IMR-90 (cell line): ENCODE measurements around the gene BHLHA9. TPM values are rescaled to one million over a fixed set of nuclear protein-coding genes. Genes with fewer than 3 reads are reported as not detected.
A peak's percentile ranks its signal among the peaks of the same experiment; 100 is the strongest.

ENCODE experiments used
- ATAC-seq: fragments of 200-7000 bp; cut with Tn5 transposase; 2 replicates; pipeline ENCODE4 v1.9.1; 2020; ENCODE audit warnings: low read depth, mild to moderate bottlenecking, moderate library complexity
- BruUV-seq: library from RNA; stranded (reverse); fragments of 400-500 nt; replicated peaks from 2 replicates; lab custom pipeline; 2021; lab: Mats Ljungman, UMichigan
- CTCF ChIA-PET: fragments of 300-600 bp; formaldehyde crosslinking; extraction: SDS; loops from one replicate; lab custom pipeline; 2021; ENCODE audit warnings: antibody characterized with exemption; lab: Yijun Ruan, JAX
- POLR2A ChIA-PET: fragments of 300-600 bp; sonication (Branson Sonifier 250); formaldehyde crosslinking; loops from one replicate; lab custom pipeline; 2022; ENCODE audit warnings: antibody characterized with exemption; ENCODE audit not compliant: unreplicated experiment; lab: Charles Lee
- DNase-seq: peaks from one replicate; pipeline ENCODE4 v3.0.0; 2013
- H2AFZ ChIP-seq: replicated peaks from 2 replicates; pipeline ENCODE3; 2013; ENCODE audit warnings: low read length, mild to moderate bottlenecking; ENCODE audit not compliant: poor library complexity
- H2AK5ac ChIP-seq: 2 replicates; pipeline ENCODE4 v1.6.1; 2013; ENCODE audit warnings: low read depth, low read length, inconsistent platforms
- H2AK9ac ChIP-seq: replicated peaks from 2 replicates; pipeline ENCODE3; 2013; ENCODE audit warnings: mild to moderate bottlenecking, low read depth, low read length, moderate library complexity; ENCODE audit not compliant: poor library complexity
- H2BK120ac ChIP-seq: 2 replicates; pipeline ENCODE4 v1.6.1; 2013; ENCODE audit warnings: low read depth, low read length, inconsistent platforms
- H2BK15ac ChIP-seq: 3 replicates; pipeline ENCODE4 v1.6.1; 2013; ENCODE audit warnings: low read depth, low read length, inconsistent platforms
- H2BK20ac ChIP-seq: 2 replicates; pipeline ENCODE4 v1.6.1; 2013; ENCODE audit warnings: low read depth, mild to moderate bottlenecking, inconsistent platforms, low read length, moderate library complexity
- H2BK5ac ChIP-seq: 2 replicates; pipeline ENCODE4 v1.6.1; 2013; ENCODE audit warnings: mild to moderate bottlenecking, low read depth, low read length, inconsistent platforms; ENCODE audit not compliant: poor library complexity, severe bottlenecking
- H3K14ac ChIP-seq: replicated peaks from 2 replicates; pipeline ENCODE4 v1.6.1; 2013; ENCODE audit warnings: low read depth, low read length, inconsistent platforms
- H3K18ac ChIP-seq: 2 replicates; pipeline ENCODE4 v1.6.1; 2013; ENCODE audit warnings: low read depth, low read length, control low read depth
- H3K23ac ChIP-seq: 2 replicates; pipeline ENCODE4 v1.6.1; 2013; ENCODE audit warnings: low read depth, low read length, inconsistent platforms
- H3K27ac ChIP-seq: 2 replicates; pipeline ENCODE4 v1.5.1; 2013; ENCODE audit warnings: mild to moderate bottlenecking, control low read depth, low read length; ENCODE audit not compliant: insufficient read depth
- H3K27me3 ChIP-seq: 2 replicates; pipeline ENCODE4 v1.6.1; 2013; ENCODE audit warnings: low read length; ENCODE audit not compliant: control insufficient read depth, insufficient read depth
- H3K36me3 ChIP-seq: 2 replicates; pipeline ENCODE4 v1.6.1; 2013; ENCODE audit warnings: low read length, mixed read lengths; ENCODE audit not compliant: control insufficient read depth, insufficient read depth
- H3K4ac ChIP-seq: 2 replicates; pipeline ENCODE4 v1.6.1; 2013; ENCODE audit warnings: low read depth, low read length, inconsistent platforms
- H3K4me1 ChIP-seq: 2 replicates; pipeline ENCODE4 v1.6.1; 2013; ENCODE audit warnings: low read length, mixed read lengths; ENCODE audit not compliant: control insufficient read depth, insufficient read depth
- H3K4me2 ChIP-seq: 2 replicates; pipeline ENCODE4 v1.6.1; 2013; ENCODE audit warnings: low read depth, mild to moderate bottlenecking, control low read depth, low read length, moderate library complexity
- H3K4me3 ChIP-seq: 2 replicates; pipeline ENCODE4 v1.5.1; 2013; ENCODE audit warnings: low read depth, mild to moderate bottlenecking, control low read depth, low read length, moderate library complexity; ENCODE audit not compliant: insufficient read depth
- H3K56ac ChIP-seq: 2 replicates; pipeline ENCODE4 v1.6.1; 2013; ENCODE audit warnings: low read length, inconsistent platforms; ENCODE audit not compliant: insufficient read depth; ENCODE audit errors: extremely low read depth
- H3K79me1 ChIP-seq, 2 experiments: 2 replicates each; pipeline ENCODE4 v1.6.1; 2013; ENCODE audit warnings: low read length in 2 of 2, inconsistent platforms in 1 of 2, low read depth in 1 of 2
- H3K9ac ChIP-seq: 2 replicates; pipeline ENCODE4 v1.6.1; 2013; ENCODE audit warnings: low read depth, low read length, control low read depth
- H3K9me1 ChIP-seq: 2 replicates; pipeline ENCODE4 v1.6.1; 2013; ENCODE audit warnings: low read length, inconsistent platforms; ENCODE audit not compliant: insufficient read depth
- H3K9me3 ChIP-seq: 2 replicates; pipeline ENCODE4 v1.6.1; 2013; ENCODE audit warnings: low read length; ENCODE audit not compliant: control insufficient read depth, insufficient read depth
- H4K20me1 ChIP-seq: 2 replicates; pipeline ENCODE4 v1.6.1; 2013; ENCODE audit warnings: low read length, inconsistent platforms; ENCODE audit not compliant: insufficient read depth
- H4K5ac ChIP-seq: 2 replicates; pipeline ENCODE4 v1.6.1; 2013; ENCODE audit warnings: mild to moderate bottlenecking, low read depth, low read length, control low read depth
- H4K8ac ChIP-seq, 2 experiments: 2 replicates each; pipeline ENCODE4 v1.6.1; 2013; ENCODE audit warnings: low read depth in 2 of 2, low read length in 2 of 2, control low read depth in 1 of 2, inconsistent platforms in 1 of 2
- H4K91ac ChIP-seq: 2 replicates; pipeline ENCODE4 v1.6.1; 2013; ENCODE audit warnings: low read depth, low read length, inconsistent platforms; ENCODE audit not compliant: insufficient read depth
- BHLHE40 ChIP-seq: fragments of 150-350 bp; IDR thresholded peaks from 2 replicates; pipeline ENCODE4 v1.6.1; 2016; ENCODE audit warnings: mild to moderate bottlenecking, low read depth, low read length
- WGBS, 2 experiments: methylation state at CpG; one replicate each; pipeline versions ENCODE4 v1.1.5 to v1.1.7; 2013; ENCODE audit warnings: missing lambda C conversion rate in 2 of 2; ENCODE audit not compliant: insufficient read length in 1 of 2; ENCODE audit errors: extremely low coverage in 2 of 2; 5-methylcytosine and 5-hydroxymethylcytosine counted together
- dilution Hi-C: fragments of 300-500 bp; cut with HindIII; formaldehyde crosslinking; loops from one replicate; pipeline ENCODE4 v1.14.3; 2018; ENCODE audit warnings: low sequenced_read_pairs; ENCODE audit not compliant: unreplicated experiment
- in situ Hi-C: fragments of 300-500 bp; cut with MboI; formaldehyde crosslinking; loops from 3 replicates; pipeline ENCODE4 v1.14.3; 2019; ENCODE audit warnings: low sequenced_read_pairs, inconsistent platforms, mixed read lengths
- intact Hi-C: fragments of 100-400 bp; cut with micrococcal nuclease; formaldehyde crosslinking; loops from 2 replicates; pipeline ENCODE4 v1.10.0; 2022
- polyA plus RNA-seq, 3 experiments: library from polyadenylated mRNA; depleted of rRNA; stranded (reverse); fragments of >200 nt; gene quantifications; 2 replicates each; pipeline ENCODE4 v1.2.3, GENCODE V29; 2012; ENCODE audit warnings: low replicate concordance in 1 of 3
- total RNA-seq: library from RNA; depleted of rRNA; stranded (reverse); fragments of >200 nt; gene quantifications from 2 replicates; pipeline ENCODE4 v1.2.3, GENCODE V29; 2012
- TF ChIP-seq, protein P1 (sequence below): conservative IDR thresholded peaks from 2 replicates; pipeline ENCODE4 v1.5.1; 2012; ENCODE audit warnings: mild to moderate bottlenecking, low read depth, low read length, improper control_type of control experiment
- TF ChIP-seq, protein P2 (sequence below): fragments of 150-350 bp; IDR thresholded peaks from 2 replicates; pipeline ENCODE4 v1.6.1; 2017; ENCODE audit warnings: mild to moderate bottlenecking, antibody characterized with exemption, low read length, low read depth

Gene BHLHA9
- total and polyA plus RNA-seq, 2 of the 4 experiments (the other 2 are of a cell fraction), result not detected

DNA sequence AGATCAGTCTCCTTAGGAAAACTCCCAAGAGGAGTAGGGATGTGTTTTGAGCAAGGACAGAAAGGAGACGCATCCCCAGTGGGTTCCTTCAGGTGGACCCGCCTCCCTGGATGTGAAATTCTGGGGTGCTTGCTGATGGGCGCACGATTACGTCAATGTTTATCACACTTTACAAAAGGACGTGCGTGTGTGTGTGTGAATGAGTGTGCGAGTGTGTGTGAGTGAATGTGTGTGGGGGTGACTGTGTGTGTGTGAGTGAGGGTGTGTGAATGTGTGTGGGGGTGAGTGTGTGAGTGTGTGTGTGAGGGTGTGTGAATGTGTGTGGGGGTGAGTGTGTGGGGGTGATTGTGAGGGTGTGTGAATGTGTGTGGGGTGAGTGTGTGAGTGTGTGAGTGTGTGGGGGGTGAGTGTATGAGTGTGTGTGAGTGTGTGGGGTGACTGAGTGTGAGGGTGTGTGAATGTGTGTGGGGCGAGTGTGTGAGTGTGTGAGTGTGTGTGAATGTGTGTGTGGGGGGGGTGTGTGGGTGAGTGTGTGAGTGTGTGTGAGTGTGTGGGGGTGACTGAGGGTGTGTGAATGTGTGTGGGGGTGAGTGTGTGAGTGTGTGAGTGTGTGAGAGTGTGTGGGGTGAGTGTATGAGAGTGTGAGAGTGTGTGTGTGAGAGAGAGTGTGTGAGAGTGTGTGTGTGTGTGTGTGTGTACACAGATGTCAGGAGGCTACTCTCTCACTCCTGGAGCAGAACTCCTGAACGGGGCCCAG, 5.1 kb downstream of the BHLHA9 start:
- in situ Hi-C loops, result no loop called here
- H2BK20ac ChIP-seq, result no peak overlapping the region
- H3K9me1 ChIP-seq, result no peaks in the 10 kb centered on the region
- H2AK9ac ChIP-seq, result no peak overlapping the region
- no peak overlapping the region for H2AFZ ChIP-seq
- H2AK5ac ChIP-seq, result peak overlapping the region; percentile 51; the same call in 1 of the 2 replicates
- H3K4me1 ChIP-seq, result no peaks in the 10 kb centered on the region
- no peak overlapping the region for H4K91ac ChIP-seq
- POLR2A ChIA-PET, result no interaction called here
- BruUV-seq, result no TSS peak
- H3K23ac ChIP-seq, result no peak overlapping the region
- dilution Hi-C loops, result no loop called here
- intact Hi-C loops, result loop anchor here (5.0 kb wide), 1 partner anchor 287 kb away; the partner anchor contains the start of gene PITPNA
- no peak overlapping the region for H3K9ac ChIP-seq
- H2BK5ac ChIP-seq, result peak overlapping the region; percentile 66
- H3K4ac ChIP-seq, result no peak overlapping the region
- CTCF ChIA-PET, result no interaction called here
- no peak overlapping the region; the same call in 1 of the 2 replicates for H3K4me2 ChIP-seq
- H3K14ac ChIP-seq, result no peak overlapping the region
- ATAC-seq (no peak), DNase-seq (no peak)
- no peak overlapping the region for H4K8ac ChIP-seq
- no peaks in the 10 kb centered on the region for H3K79me1 ChIP-seq
- TF ChIP-seq BHLHE40, result no peak
- TF ChIP-seq, protein P1, sequence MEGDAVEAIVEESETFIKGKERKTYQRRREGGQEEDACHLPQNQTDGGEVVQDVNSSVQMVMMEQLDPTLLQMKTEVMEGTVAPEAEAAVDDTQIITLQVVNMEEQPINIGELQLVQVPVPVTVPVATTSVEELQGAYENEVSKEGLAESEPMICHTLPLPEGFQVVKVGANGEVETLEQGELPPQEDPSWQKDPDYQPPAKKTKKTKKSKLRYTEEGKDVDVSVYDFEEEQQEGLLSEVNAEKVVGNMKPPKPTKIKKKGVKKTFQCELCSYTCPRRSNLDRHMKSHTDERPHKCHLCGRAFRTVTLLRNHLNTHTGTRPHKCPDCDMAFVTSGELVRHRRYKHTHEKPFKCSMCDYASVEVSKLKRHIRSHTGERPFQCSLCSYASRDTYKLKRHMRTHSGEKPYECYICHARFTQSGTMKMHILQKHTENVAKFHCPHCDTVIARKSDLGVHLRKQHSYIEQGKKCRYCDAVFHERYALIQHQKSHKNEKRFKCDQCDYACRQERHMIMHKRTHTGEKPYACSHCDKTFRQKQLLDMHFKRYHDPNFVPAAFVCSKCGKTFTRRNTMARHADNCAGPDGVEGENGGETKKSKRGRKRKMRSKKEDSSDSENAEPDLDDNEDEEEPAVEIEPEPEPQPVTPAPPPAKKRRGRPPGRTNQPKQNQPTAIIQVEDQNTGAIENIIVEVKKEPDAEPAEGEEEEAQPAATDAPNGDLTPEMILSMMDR, result no peak
- TF ChIP-seq, protein P2, sequence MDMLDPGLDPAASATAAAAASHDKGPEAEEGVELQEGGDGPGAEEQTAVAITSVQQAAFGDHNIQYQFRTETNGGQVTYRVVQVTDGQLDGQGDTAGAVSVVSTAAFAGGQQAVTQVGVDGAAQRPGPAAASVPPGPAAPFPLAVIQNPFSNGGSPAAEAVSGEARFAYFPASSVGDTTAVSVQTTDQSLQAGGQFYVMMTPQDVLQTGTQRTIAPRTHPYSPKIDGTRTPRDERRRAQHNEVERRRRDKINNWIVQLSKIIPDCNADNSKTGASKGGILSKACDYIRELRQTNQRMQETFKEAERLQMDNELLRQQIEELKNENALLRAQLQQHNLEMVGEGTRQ, result no peak
- no peak overlapping the region for H3K27ac ChIP-seq
- no peaks in the 10 kb centered on the region for H4K20me1 ChIP-seq
- H3K36me3 ChIP-seq, result no peaks in the 10 kb centered on the region
- H3K4me3 ChIP-seq, result no peak overlapping the region
- no peak overlapping the region for H2BK120ac ChIP-seq
- H4K5ac ChIP-seq, result no peak overlapping the region
- peaks cover 49% of the 10 kb centered on the region for H3K27me3 ChIP-seq
- H3K9me3 ChIP-seq, result no peaks in the 10 kb centered on the region
- H3K56ac ChIP-seq, result no peak overlapping the region
- WGBS, 2 experiments, result 69 to 100% methylated on average over 3 to 5 of the region's 10 CpGs
- no peak overlapping the region for H2BK15ac ChIP-seq
- no peak overlapping the region for H3K18ac ChIP-seq
